K562 (cell line): ENCODE data around the gene THAP5. TPM values are rescaled to one million over a fixed set of nuclear protein-coding genes. Genes with fewer than 3 reads are reported as not detected.

Experiments used
- HDAC1 ChIP-seq, 2 experiments: fragments of 450-650 bp; IDR thresholded peaks; 2 replicates each; pipeline ENCODE4 v1.6.1; 2016 to 2017; ENCODE audit warnings: inconsistent platforms in 1 of 2, mild to moderate bottlenecking in 1 of 2, moderate library complexity in 1 of 2
- JUNB ChIP-seq: fragments of 450-650 bp; formaldehyde crosslinking; conservative IDR thresholded peaks from 2 replicates; pipeline ENCODE4 v1.4.0; 2020; ENCODE audit warnings: mild to moderate bottlenecking
- KAT2B ChIP-seq: IDR thresholded peaks from one replicate; pipeline ENCODE4 v1.6.1; 2012; ENCODE audit warnings: low read depth, mild to moderate bottlenecking, control low read depth, inconsistent platforms, low read length, moderate library complexity
- KLF16 ChIP-seq: IDR thresholded peaks from 2 replicates; pipeline ENCODE4 v1.6.1; 2016; ENCODE audit warnings: antibody characterized with exemption
- NCOA2 ChIP-seq, 2 experiments: fragments of 450-650 bp; IDR thresholded peaks; 2 replicates each; pipeline ENCODE4 v1.6.1; 2018; ENCODE audit warnings: mild to moderate bottlenecking in 2 of 2, moderate library complexity in 1 of 2; ENCODE audit not compliant: partially characterized antibody in 2 of 2
- SMARCA4 ChIP-seq: fragments of 450-650 bp; IDR thresholded peaks from 2 replicates; pipeline ENCODE4 v1.6.1; 2016
- TRIM24 ChIP-seq, 2 experiments: fragments of 450-650 bp; IDR thresholded peaks; 2 replicates each; pipeline ENCODE4 v1.6.1; 2016
- ZNF146 ChIP-seq: IDR thresholded peaks from one replicate; pipeline ENCODE4 v1.6.1; 2018; ENCODE audit warnings: missing compliant biosample characterization; ENCODE audit not compliant: unreplicated experiment
- polyA plus RNA-seq, 8 experiments: library from polyadenylated mRNA; depleted of rRNA in 4 of 8; stranded (reverse) in 5 of 8; unstranded in 3 of 8; fragments of >200 nt; fragmentation: Nextera tagmentation in 2 of 8; fragmentation: Illumina TruSeq in 1 of 8; extraction: Ambion mirVana in 2 of 8; extraction: Trizol in 1 of 8; gene quantifications; 2 replicates each; pipeline versions ENCODE4 v1.2.1 to v1.2.3, GENCODE V29; 2011 to 2014; ENCODE audit warnings: inconsistent platforms in 1 of 8, missing spikeins in 1 of 8
- total RNA-seq, 7 experiments: library from RNA; depleted of rRNA in 6 of 7; stranded (reverse); fragments of >200 nt in 6 of 7; fragmentation: Illumina TruSeq in 2 of 7; extraction: Trizol in 2 of 7; gene quantifications; 2 replicates each; pipeline versions ENCODE4 v1.2.1 to v1.2.3, GENCODE V29; 2011 to 2021; ENCODE audit warnings: low replicate concordance in 1 of 7
- TF ChIP-seq, protein P1 (sequence below): sonication (generic); formaldehyde crosslinking; IDR thresholded peaks from 2 replicates; pipeline ENCODE4 v1.8.1; 2023; ENCODE audit warnings: mild to moderate bottlenecking, missing genetic modification reagents
- TF ChIP-seq, protein P2 (sequence below), 2 experiments: fragments of 450-650 bp; IDR thresholded peaks; 2 replicates each; pipeline ENCODE4 v1.6.1; 2018; ENCODE audit warnings: mild to moderate bottlenecking in 2 of 2, low read depth in 1 of 2; ENCODE audit not compliant: partially characterized antibody in 2 of 2
- TF ChIP-seq, protein P3 (sequence below): fragments of 450-650 bp; conservative IDR thresholded peaks from 2 replicates; pipeline ENCODE4 v1.6.1; 2016; ENCODE audit warnings: missing genetic modification characterization, low read depth, mild to moderate bottlenecking, control low read depth, missing compliant biosample characterization
- TF ChIP-seq, protein P4 (sequence below): fragments of 450-650 bp; IDR thresholded peaks from 2 replicates; pipeline ENCODE4 v1.6.1; 2016; ENCODE audit warnings: borderline replicate concordance
- TF ChIP-seq, protein P5 (sequence below), 2 experiments: fragments of 200-800 bp in 1 of 2; sonication (Bioruptor generic) in 1 of 2; sonication (generic) in 1 of 2; formaldehyde crosslinking in 1 of 2; IDR thresholded peaks in 1 of 2; conservative IDR thresholded peaks in 1 of 2; 2 replicates each; pipeline versions ENCODE4 v1.5.0 to v1.6.1; 2016 to 2020; ENCODE audit warnings: missing compliant biosample characterization in 1 of 2, missing genetic modification characterization in 1 of 2, missing genetic modification reagents in 1 of 2
- TF ChIP-seq, protein P6 (sequence below), 2 experiments: fragments of 250-450 bp in 1 of 2; fragments of 450-650 bp in 1 of 2; sonication (Bioruptor Pico) in 1 of 2; IDR thresholded peaks; 2 replicates each; pipeline versions ENCODE4 v1.6.1 to v1.8.0; 2016 to 2021; ENCODE audit warnings: mild to moderate bottlenecking in 2 of 2, moderate library complexity in 2 of 2, missing compliant biosample characterization in 1 of 2, missing genetic modification characterization in 1 of 2

The THAP5 gene
- total and polyA plus RNA-seq, 9 of the 15 experiments (the other 6 are each of a cell fraction or from before 2014, with no cell fraction given), result 16.5 to 58.1 (median 28.2) TPM

DNA sequence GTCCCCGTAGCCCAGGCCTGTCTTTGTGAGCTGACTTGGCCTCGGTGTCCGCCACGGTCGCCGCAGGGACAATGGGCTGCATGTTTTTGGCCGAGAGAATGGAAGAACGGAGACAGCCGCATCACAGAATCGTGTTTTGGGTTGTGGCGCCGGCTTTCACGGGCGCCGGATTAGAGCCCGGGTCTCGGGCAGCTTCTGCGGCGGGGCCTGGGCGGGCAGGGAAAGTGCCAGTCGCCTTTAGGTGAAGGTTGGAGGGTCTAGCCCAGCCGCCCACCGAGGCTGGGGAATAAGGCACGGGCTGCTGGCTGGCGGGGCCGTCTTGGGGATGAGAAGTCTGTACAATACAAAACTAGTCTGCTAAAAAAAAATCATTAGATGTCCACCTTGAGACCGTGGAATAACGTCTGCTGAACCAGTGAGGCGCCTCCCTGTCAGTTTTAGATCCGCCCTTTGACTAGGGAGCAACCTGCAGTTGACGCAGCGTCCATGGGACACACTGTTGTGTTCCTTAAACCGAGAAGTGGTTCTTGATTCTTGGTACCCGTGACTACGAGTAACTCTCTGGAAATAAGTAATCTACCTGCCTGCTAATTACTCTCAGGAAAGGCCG, 745 bp upstream of the THAP5 start (continued):
- TF ChIP-seq, protein P1, sequence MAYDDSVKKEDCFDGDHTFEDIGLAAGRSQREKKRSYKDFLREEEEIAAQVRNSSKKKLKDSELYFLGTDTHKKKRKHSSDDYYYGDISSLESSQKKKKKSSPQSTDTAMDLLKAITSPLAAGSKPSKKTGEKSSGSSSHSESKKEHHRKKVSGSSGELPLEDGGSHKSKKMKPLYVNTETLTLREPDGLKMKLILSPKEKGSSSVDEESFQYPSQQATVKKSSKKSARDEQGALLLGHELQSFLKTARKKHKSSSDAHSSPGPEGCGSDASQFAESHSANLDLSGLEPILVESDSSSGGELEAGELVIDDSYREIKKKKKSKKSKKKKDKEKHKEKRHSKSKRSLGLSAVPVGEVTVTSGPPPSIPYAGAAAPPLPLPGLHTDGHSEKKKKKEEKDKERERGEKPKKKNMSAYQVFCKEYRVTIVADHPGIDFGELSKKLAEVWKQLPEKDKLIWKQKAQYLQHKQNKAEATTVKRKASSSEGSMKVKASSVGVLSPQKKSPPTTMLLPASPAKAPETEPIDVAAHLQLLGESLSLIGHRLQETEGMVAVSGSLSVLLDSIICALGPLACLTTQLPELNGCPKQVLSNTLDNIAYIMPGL (CRISPR knock-in tag), result no peak; the same call in 1 of the 2 replicates
- TF ChIP-seq TRIM24 (IDR thresholded peaks at IDR 0.05) (no peak), JUNB (CRISPR knock-in tag) (no peak), SMARCA4 (no peak; the same call in 1 of the 2 replicates), HDAC1 (IDR thresholded peaks at IDR 0.05) (peak in 1 of 2 experiments; percentile 56; a peak in 2 of 4 replicates), NCOA2 (IDR thresholded peaks at IDR 0.05; ENCODE audit: partially characterized antibody in 2 of 2) (no peak), ZNF146 (no peak), KLF16 (no peak), KAT2B (no peak)
- TF ChIP-seq, protein P2, sequence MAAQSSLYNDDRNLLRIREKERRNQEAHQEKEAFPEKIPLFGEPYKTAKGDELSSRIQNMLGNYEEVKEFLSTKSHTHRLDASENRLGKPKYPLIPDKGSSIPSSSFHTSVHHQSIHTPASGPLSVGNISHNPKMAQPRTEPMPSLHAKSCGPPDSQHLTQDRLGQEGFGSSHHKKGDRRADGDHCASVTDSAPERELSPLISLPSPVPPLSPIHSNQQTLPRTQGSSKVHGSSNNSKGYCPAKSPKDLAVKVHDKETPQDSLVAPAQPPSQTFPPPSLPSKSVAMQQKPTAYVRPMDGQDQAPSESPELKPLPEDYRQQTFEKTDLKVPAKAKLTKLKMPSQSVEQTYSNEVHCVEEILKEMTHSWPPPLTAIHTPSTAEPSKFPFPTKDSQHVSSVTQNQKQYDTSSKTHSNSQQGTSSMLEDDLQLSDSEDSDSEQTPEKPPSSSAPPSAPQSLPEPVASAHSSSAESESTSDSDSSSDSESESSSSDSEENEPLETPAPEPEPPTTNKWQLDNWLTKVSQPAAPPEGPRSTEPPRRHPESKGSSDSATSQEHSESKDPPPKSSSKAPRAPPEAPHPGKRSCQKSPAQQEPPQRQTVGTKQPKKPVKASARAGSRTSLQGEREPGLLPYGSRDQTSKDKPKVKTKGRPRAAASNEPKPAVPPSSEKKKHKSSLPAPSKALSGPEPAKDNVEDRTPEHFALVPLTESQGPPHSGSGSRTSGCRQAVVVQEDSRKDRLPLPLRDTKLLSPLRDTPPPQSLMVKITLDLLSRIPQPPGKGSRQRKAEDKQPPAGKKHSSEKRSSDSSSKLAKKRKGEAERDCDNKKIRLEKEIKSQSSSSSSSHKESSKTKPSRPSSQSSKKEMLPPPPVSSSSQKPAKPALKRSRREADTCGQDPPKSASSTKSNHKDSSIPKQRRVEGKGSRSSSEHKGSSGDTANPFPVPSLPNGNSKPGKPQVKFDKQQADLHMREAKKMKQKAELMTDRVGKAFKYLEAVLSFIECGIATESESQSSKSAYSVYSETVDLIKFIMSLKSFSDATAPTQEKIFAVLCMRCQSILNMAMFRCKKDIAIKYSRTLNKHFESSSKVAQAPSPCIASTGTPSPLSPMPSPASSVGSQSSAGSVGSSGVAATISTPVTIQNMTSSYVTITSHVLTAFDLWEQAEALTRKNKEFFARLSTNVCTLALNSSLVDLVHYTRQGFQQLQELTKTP (IDR thresholded peaks at IDR 0.05; ENCODE audit: low read depth in 1 of 2, partially characterized antibody in 2 of 2), result peak in 1 of 2 experiments; percentile 12
- TF ChIP-seq, protein P3, sequence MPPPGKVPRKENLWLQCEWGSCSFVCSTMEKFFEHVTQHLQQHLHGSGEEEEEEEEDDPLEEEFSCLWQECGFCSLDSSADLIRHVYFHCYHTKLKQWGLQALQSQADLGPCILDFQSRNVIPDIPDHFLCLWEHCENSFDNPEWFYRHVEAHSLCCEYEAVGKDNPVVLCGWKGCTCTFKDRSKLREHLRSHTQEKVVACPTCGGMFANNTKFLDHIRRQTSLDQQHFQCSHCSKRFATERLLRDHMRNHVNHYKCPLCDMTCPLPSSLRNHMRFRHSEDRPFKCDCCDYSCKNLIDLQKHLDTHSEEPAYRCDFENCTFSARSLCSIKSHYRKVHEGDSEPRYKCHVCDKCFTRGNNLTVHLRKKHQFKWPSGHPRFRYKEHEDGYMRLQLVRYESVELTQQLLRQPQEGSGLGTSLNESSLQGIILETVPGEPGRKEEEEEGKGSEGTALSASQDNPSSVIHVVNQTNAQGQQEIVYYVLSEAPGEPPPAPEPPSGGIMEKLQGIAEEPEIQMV (tag), result no peak
- TF ChIP-seq, protein P4, sequence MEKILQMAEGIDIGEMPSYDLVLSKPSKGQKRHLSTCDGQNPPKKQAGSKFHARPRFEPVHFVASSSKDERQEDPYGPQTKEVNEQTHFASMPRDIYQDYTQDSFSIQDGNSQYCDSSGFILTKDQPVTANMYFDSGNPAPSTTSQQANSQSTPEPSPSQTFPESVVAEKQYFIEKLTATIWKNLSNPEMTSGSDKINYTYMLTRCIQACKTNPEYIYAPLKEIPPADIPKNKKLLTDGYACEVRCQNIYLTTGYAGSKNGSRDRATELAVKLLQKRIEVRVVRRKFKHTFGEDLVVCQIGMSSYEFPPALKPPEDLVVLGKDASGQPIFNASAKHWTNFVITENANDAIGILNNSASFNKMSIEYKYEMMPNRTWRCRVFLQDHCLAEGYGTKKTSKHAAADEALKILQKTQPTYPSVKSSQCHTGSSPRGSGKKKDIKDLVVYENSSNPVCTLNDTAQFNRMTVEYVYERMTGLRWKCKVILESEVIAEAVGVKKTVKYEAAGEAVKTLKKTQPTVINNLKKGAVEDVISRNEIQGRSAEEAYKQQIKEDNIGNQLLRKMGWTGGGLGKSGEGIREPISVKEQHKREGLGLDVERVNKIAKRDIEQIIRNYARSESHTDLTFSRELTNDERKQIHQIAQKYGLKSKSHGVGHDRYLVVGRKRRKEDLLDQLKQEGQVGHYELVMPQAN, result peak; percentile 10; the same call in 1 of the 2 replicates
- TF ChIP-seq, protein P5, sequence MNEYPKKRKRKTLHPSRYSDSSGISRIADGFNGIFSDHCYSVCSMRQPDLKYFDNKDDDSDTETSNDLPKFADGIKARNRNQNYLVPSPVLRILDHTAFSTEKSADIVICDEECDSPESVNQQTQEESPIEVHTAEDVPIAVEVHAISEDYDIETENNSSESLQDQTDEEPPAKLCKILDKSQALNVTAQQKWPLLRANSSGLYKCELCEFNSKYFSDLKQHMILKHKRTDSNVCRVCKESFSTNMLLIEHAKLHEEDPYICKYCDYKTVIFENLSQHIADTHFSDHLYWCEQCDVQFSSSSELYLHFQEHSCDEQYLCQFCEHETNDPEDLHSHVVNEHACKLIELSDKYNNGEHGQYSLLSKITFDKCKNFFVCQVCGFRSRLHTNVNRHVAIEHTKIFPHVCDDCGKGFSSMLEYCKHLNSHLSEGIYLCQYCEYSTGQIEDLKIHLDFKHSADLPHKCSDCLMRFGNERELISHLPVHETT (CRISPR knock-in tag; conservative IDR thresholded peaks at IDR 0.05 in 1 of 2, IDR thresholded peaks at IDR 0.05 in 1 of 2), result peak in 1 of 2 experiments; percentile 42; a peak in 1 of 4 replicates
- TF ChIP-seq, protein P6, sequence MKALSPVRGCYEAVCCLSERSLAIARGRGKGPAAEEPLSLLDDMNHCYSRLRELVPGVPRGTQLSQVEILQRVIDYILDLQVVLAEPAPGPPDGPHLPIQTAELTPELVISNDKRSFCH (CRISPR knock-in tag; IDR thresholded peaks at IDR 0.05), result no peak
- TF ChIP-seq, protein P6 (tag; IDR thresholded peaks at IDR 0.05), result 0 out of 2 replicates have a peak, but pooled peaks have one; percentile 62
